IMR-90 (cell line): ENCODE measurements around the gene LRRTM4. TPM values are rescaled to one million over a fixed set of nuclear protein-coding genes. Genes with fewer than 3 reads are reported as not detected.

Source experiments
- ATAC-seq: fragments of 200-7000 bp; cut with Tn5 transposase; 2 replicates; pipeline ENCODE4 v1.9.1; 2020; ENCODE audit warnings: low read depth, mild to moderate bottlenecking, moderate library complexity
- BruUV-seq: library from RNA; stranded (reverse); fragments of 400-500 nt; replicated peaks from 2 replicates; lab custom pipeline; 2021; lab: Mats Ljungman, UMichigan
- CTCF ChIA-PET: fragments of 300-600 bp; formaldehyde crosslinking; extraction: SDS; loops from one replicate; lab custom pipeline; 2021; ENCODE audit warnings: antibody characterized with exemption; lab: Yijun Ruan, JAX
- POLR2A ChIA-PET: fragments of 300-600 bp; sonication (Branson Sonifier 250); formaldehyde crosslinking; loops from one replicate; lab custom pipeline; 2022; ENCODE audit warnings: antibody characterized with exemption; ENCODE audit not compliant: unreplicated experiment; lab: Charles Lee
- DNase-seq: peaks from one replicate; pipeline ENCODE4 v3.0.0; 2013
- H2AFZ ChIP-seq: replicated peaks from 2 replicates; pipeline ENCODE3; 2013; ENCODE audit warnings: low read length, mild to moderate bottlenecking; ENCODE audit not compliant: poor library complexity
- H2AK5ac ChIP-seq: 2 replicates; pipeline ENCODE4 v1.6.1; 2013; ENCODE audit warnings: low read depth, low read length, inconsistent platforms
- H2AK9ac ChIP-seq: replicated peaks from 2 replicates; pipeline ENCODE3; 2013; ENCODE audit warnings: mild to moderate bottlenecking, low read depth, low read length, moderate library complexity; ENCODE audit not compliant: poor library complexity
- H2BK120ac ChIP-seq: 2 replicates; pipeline ENCODE4 v1.6.1; 2013; ENCODE audit warnings: low read depth, low read length, inconsistent platforms
- H2BK15ac ChIP-seq: 3 replicates; pipeline ENCODE4 v1.6.1; 2013; ENCODE audit warnings: low read depth, low read length, inconsistent platforms
- H2BK20ac ChIP-seq: 2 replicates; pipeline ENCODE4 v1.6.1; 2013; ENCODE audit warnings: low read depth, mild to moderate bottlenecking, inconsistent platforms, low read length, moderate library complexity
- H2BK5ac ChIP-seq: 2 replicates; pipeline ENCODE4 v1.6.1; 2013; ENCODE audit warnings: mild to moderate bottlenecking, low read depth, low read length, inconsistent platforms; ENCODE audit not compliant: poor library complexity, severe bottlenecking
- H3K14ac ChIP-seq: replicated peaks from 2 replicates; pipeline ENCODE4 v1.6.1; 2013; ENCODE audit warnings: low read depth, low read length, inconsistent platforms
- H3K18ac ChIP-seq: 2 replicates; pipeline ENCODE4 v1.6.1; 2013; ENCODE audit warnings: low read depth, low read length, control low read depth
- H3K23ac ChIP-seq: 2 replicates; pipeline ENCODE4 v1.6.1; 2013; ENCODE audit warnings: low read depth, low read length, inconsistent platforms
- H3K27ac ChIP-seq: 2 replicates; pipeline ENCODE4 v1.5.1; 2013; ENCODE audit warnings: mild to moderate bottlenecking, control low read depth, low read length; ENCODE audit not compliant: insufficient read depth
- H3K27me3 ChIP-seq: 2 replicates; pipeline ENCODE4 v1.6.1; 2013; ENCODE audit warnings: low read length; ENCODE audit not compliant: control insufficient read depth, insufficient read depth
- H3K36me3 ChIP-seq: 2 replicates; pipeline ENCODE4 v1.6.1; 2013; ENCODE audit warnings: low read length, mixed read lengths; ENCODE audit not compliant: control insufficient read depth, insufficient read depth
- H3K4ac ChIP-seq: 2 replicates; pipeline ENCODE4 v1.6.1; 2013; ENCODE audit warnings: low read depth, low read length, inconsistent platforms
- H3K4me1 ChIP-seq: 2 replicates; pipeline ENCODE4 v1.6.1; 2013; ENCODE audit warnings: low read length, mixed read lengths; ENCODE audit not compliant: control insufficient read depth, insufficient read depth
- H3K4me2 ChIP-seq: 2 replicates; pipeline ENCODE4 v1.6.1; 2013; ENCODE audit warnings: low read depth, mild to moderate bottlenecking, control low read depth, low read length, moderate library complexity
- H3K4me3 ChIP-seq: 2 replicates; pipeline ENCODE4 v1.5.1; 2013; ENCODE audit warnings: low read depth, mild to moderate bottlenecking, control low read depth, low read length, moderate library complexity; ENCODE audit not compliant: insufficient read depth
- H3K56ac ChIP-seq: 2 replicates; pipeline ENCODE4 v1.6.1; 2013; ENCODE audit warnings: low read length, inconsistent platforms; ENCODE audit not compliant: insufficient read depth; ENCODE audit errors: extremely low read depth
- H3K79me1 ChIP-seq, 2 experiments: 2 replicates each; pipeline ENCODE4 v1.6.1; 2013; ENCODE audit warnings: low read length in 2 of 2, inconsistent platforms in 1 of 2, low read depth in 1 of 2
- H3K9ac ChIP-seq: 2 replicates; pipeline ENCODE4 v1.6.1; 2013; ENCODE audit warnings: low read depth, low read length, control low read depth
- H3K9me1 ChIP-seq: 2 replicates; pipeline ENCODE4 v1.6.1; 2013; ENCODE audit warnings: low read length, inconsistent platforms; ENCODE audit not compliant: insufficient read depth
- H3K9me3 ChIP-seq: 2 replicates; pipeline ENCODE4 v1.6.1; 2013; ENCODE audit warnings: low read length; ENCODE audit not compliant: control insufficient read depth, insufficient read depth
- H4K20me1 ChIP-seq: 2 replicates; pipeline ENCODE4 v1.6.1; 2013; ENCODE audit warnings: low read length, inconsistent platforms; ENCODE audit not compliant: insufficient read depth
- H4K5ac ChIP-seq: 2 replicates; pipeline ENCODE4 v1.6.1; 2013; ENCODE audit warnings: mild to moderate bottlenecking, low read depth, low read length, control low read depth
- H4K8ac ChIP-seq, 2 experiments: 2 replicates each; pipeline ENCODE4 v1.6.1; 2013; ENCODE audit warnings: low read depth in 2 of 2, low read length in 2 of 2, control low read depth in 1 of 2, inconsistent platforms in 1 of 2
- H4K91ac ChIP-seq: 2 replicates; pipeline ENCODE4 v1.6.1; 2013; ENCODE audit warnings: low read depth, low read length, inconsistent platforms; ENCODE audit not compliant: insufficient read depth
- BHLHE40 ChIP-seq: fragments of 150-350 bp; IDR thresholded peaks from 2 replicates; pipeline ENCODE4 v1.6.1; 2016; ENCODE audit warnings: mild to moderate bottlenecking, low read depth, low read length
- CHD1 ChIP-seq: IDR thresholded peaks from 2 replicates; pipeline ENCODE4 v1.6.1; 2012; ENCODE audit warnings: low read depth, low read length, improper control_type of control experiment
- FOS ChIP-seq: fragments of 150-350 bp; IDR thresholded peaks from 2 replicates; pipeline ENCODE4 v1.6.1; 2016; ENCODE audit warnings: low read depth, low read length
- MAFK ChIP-seq: IDR thresholded peaks from 2 replicates; pipeline ENCODE4 v1.6.1; 2012; ENCODE audit warnings: low read depth, low read length, improper control_type of control experiment
- MAZ ChIP-seq: IDR thresholded peaks from 2 replicates; pipeline ENCODE4 v1.6.1; 2012; ENCODE audit warnings: low read depth, mild to moderate bottlenecking, low read length, improper control_type of control experiment, moderate library complexity, borderline replicate concordance
- MXI1 ChIP-seq: IDR thresholded peaks from 2 replicates; pipeline ENCODE4 v1.6.1; 2012; ENCODE audit warnings: low read depth, mild to moderate bottlenecking, low read length, moderate library complexity, borderline replicate concordance
- NFE2L2 ChIP-seq: fragments of 150-350 bp; IDR thresholded peaks from 2 replicates; pipeline ENCODE4 v1.6.1; 2016; ENCODE audit warnings: low read depth, mild to moderate bottlenecking, low read length
- POLR2A ChIP-seq: IDR thresholded peaks from 2 replicates; pipeline ENCODE4 v1.6.1; 2012; ENCODE audit warnings: mild to moderate bottlenecking, low read depth, low read length
- RAD21 ChIP-seq: IDR thresholded peaks from 2 replicates; pipeline ENCODE4 v1.6.1; 2012; ENCODE audit warnings: low read length, improper control_type of control experiment
- RCOR1 ChIP-seq: IDR thresholded peaks from 2 replicates; pipeline ENCODE4 v1.6.1; 2012; ENCODE audit warnings: mild to moderate bottlenecking, low read length, improper control_type of control experiment; ENCODE audit not compliant: insufficient replicate concordance
- RFX5 ChIP-seq: IDR thresholded peaks from 2 replicates; pipeline ENCODE4 v1.8.0; 2012; ENCODE audit warnings: low read depth, mild to moderate bottlenecking, low read length, moderate library complexity
- SMC3 ChIP-seq: fragments of 150-350 bp; IDR thresholded peaks from 2 replicates; pipeline ENCODE4 v1.6.1; 2016; ENCODE audit warnings: low read depth, mild to moderate bottlenecking, antibody characterized with exemption, low read length, moderate library complexity
- WGBS, 2 experiments: methylation state at CpG; one replicate each; pipeline versions ENCODE4 v1.1.5 to v1.1.7; 2013; ENCODE audit warnings: missing lambda C conversion rate in 2 of 2; ENCODE audit not compliant: insufficient read length in 1 of 2; ENCODE audit errors: extremely low coverage in 2 of 2; 5-methylcytosine and 5-hydroxymethylcytosine counted together
- dilution Hi-C: fragments of 300-500 bp; cut with HindIII; formaldehyde crosslinking; loops from one replicate; pipeline ENCODE4 v1.14.3; 2018; ENCODE audit warnings: low sequenced_read_pairs; ENCODE audit not compliant: unreplicated experiment
- in situ Hi-C: fragments of 300-500 bp; cut with MboI; formaldehyde crosslinking; loops from 3 replicates; pipeline ENCODE4 v1.14.3; 2019; ENCODE audit warnings: low sequenced_read_pairs, inconsistent platforms, mixed read lengths
- intact Hi-C: fragments of 100-400 bp; cut with micrococcal nuclease; formaldehyde crosslinking; loops from 2 replicates; pipeline ENCODE4 v1.10.0; 2022
- polyA plus RNA-seq, 3 experiments: library from polyadenylated mRNA; depleted of rRNA; stranded (reverse); fragments of >200 nt; gene quantifications; 2 replicates each; pipeline ENCODE4 v1.2.3, GENCODE V29; 2012; ENCODE audit warnings: low replicate concordance in 1 of 3
- total RNA-seq: library from RNA; depleted of rRNA; stranded (reverse); fragments of >200 nt; gene quantifications from 2 replicates; pipeline ENCODE4 v1.2.3, GENCODE V29; 2012
- TF ChIP-seq, protein P1 (sequence below): fragments of 150-350 bp; IDR thresholded peaks from 2 replicates; pipeline ENCODE4 v1.6.1; 2016; ENCODE audit warnings: low read depth, mild to moderate bottlenecking, low read length, moderate library complexity, borderline replicate concordance
- TF ChIP-seq, protein P2 (sequence below): conservative IDR thresholded peaks from 2 replicates; pipeline ENCODE4 v1.5.1; 2012; ENCODE audit warnings: mild to moderate bottlenecking, low read depth, low read length, improper control_type of control experiment
- TF ChIP-seq, protein P3 (sequence below): fragments of 150-350 bp; IDR thresholded peaks from 2 replicates; pipeline ENCODE4 v1.6.1; 2017; ENCODE audit warnings: mild to moderate bottlenecking, antibody characterized with exemption, low read length, low read depth

The LRRTM4 gene
- total and polyA plus RNA-seq, 2 of the 4 experiments (the other 2 are of a cell fraction): not detected

DNA sequence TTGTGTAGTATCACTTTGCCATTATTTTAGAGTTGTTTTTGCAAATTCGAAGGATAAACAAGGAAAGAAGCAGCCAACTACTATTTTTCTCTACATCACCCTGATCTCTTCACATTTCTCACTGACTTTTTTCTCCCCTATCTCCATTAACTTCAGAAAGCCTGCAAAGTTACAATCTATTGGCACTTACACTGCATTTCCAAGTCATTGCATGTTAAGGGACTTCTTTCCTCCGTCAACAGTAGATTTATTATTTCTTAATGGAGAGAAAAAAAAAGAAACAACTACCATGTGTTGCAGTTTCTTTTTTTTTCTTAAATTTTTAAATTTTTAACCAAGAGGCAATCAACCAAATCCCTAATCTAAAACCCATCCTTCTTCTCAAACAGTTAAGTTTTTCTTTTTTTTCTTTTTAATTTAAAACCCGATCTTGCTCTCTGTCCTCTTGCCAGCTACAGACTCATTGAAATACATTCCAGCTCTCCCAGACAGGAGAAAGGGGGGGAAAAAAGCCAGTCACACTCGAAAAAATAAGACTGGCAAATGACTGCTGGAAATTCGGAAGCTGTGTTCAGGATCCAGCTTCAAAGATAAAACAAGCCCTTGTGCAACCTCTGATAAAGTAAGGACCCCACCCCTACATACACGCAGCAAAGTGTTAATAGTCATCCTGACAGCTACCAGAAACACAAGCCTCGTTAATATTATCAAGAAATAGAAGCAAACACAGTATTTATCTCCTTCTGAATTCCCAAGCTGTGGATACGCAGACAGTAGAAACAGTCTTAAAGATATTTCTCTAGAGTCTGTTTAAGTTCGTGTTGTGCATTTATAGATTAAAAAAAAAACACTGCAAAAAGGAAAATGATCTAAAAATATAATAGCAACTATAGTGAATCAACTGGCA is 1.3 kb downstream of the LRRTM4 start:
- H3K9me3 ChIP-seq: peaks cover 8% of the 10 kb centered on the region; the same call in 1 of the 2 replicates
- H3K4ac ChIP-seq: no peak overlapping the region
- H2AK9ac ChIP-seq: no peak overlapping the region
- H3K27ac ChIP-seq: no peak overlapping the region
- no CpG with 5 or more reads among the region's 9 CpGs for WGBS, 2 experiments
- H2BK120ac ChIP-seq: no peak overlapping the region
- dilution Hi-C loops: no loop called here
- H3K9ac ChIP-seq: no peak overlapping the region
- H3K18ac ChIP-seq: no peak overlapping the region
- H3K36me3 ChIP-seq: no peaks in the 10 kb centered on the region
- intact Hi-C loops: no loop called here
- no peaks in the 10 kb centered on the region for H3K79me1 ChIP-seq
- H3K27me3 ChIP-seq: no peaks in the 10 kb centered on the region
- H3K9me1 ChIP-seq: no peaks in the 10 kb centered on the region
- H2AFZ ChIP-seq: no peak overlapping the region
- no peak for DNase-seq
- CTCF ChIA-PET: no interaction called here
- POLR2A ChIA-PET: no interaction called here
- H3K4me3 ChIP-seq: no peak overlapping the region
- H4K20me1 ChIP-seq: no peaks in the 10 kb centered on the region
- H3K56ac ChIP-seq: no peak overlapping the region
- ATAC-seq: no peak
- no peak overlapping the region for H2AK5ac ChIP-seq
- H3K23ac ChIP-seq: no peak overlapping the region
- no peak overlapping the region for H4K5ac ChIP-seq
- H3K4me1 ChIP-seq: no peaks in the 10 kb centered on the region
- H2BK5ac ChIP-seq: no peak overlapping the region
- H3K14ac ChIP-seq: no peak overlapping the region
- H4K91ac ChIP-seq: no peak overlapping the region
- in situ Hi-C loops: no loop called here
- H2BK15ac ChIP-seq: no peak overlapping the region
- H4K8ac ChIP-seq: no peak overlapping the region
- no peak overlapping the region for H3K4me2 ChIP-seq
- BruUV-seq: no TSS peak
- H2BK20ac ChIP-seq: no peak overlapping the region
- TF ChIP-seq FOS (no peak), RCOR1 (no peak), MAFK (no peak), MXI1 (no peak), MAZ (no peak), SMC3 (no peak), BHLHE40 (no peak), RFX5 (no peak), POLR2A (no peak), RAD21 (no peak), NFE2L2 (no peak), CHD1 (no peak)
- TF ChIP-seq, protein P1, sequence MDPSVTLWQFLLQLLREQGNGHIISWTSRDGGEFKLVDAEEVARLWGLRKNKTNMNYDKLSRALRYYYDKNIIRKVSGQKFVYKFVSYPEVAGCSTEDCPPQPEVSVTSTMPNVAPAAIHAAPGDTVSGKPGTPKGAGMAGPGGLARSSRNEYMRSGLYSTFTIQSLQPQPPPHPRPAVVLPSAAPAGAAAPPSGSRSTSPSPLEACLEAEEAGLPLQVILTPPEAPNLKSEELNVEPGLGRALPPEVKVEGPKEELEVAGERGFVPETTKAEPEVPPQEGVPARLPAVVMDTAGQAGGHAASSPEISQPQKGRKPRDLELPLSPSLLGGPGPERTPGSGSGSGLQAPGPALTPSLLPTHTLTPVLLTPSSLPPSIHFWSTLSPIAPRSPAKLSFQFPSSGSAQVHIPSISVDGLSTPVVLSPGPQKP: no peak
- TF ChIP-seq, protein P2, sequence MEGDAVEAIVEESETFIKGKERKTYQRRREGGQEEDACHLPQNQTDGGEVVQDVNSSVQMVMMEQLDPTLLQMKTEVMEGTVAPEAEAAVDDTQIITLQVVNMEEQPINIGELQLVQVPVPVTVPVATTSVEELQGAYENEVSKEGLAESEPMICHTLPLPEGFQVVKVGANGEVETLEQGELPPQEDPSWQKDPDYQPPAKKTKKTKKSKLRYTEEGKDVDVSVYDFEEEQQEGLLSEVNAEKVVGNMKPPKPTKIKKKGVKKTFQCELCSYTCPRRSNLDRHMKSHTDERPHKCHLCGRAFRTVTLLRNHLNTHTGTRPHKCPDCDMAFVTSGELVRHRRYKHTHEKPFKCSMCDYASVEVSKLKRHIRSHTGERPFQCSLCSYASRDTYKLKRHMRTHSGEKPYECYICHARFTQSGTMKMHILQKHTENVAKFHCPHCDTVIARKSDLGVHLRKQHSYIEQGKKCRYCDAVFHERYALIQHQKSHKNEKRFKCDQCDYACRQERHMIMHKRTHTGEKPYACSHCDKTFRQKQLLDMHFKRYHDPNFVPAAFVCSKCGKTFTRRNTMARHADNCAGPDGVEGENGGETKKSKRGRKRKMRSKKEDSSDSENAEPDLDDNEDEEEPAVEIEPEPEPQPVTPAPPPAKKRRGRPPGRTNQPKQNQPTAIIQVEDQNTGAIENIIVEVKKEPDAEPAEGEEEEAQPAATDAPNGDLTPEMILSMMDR: no peak
- TF ChIP-seq, protein P3, sequence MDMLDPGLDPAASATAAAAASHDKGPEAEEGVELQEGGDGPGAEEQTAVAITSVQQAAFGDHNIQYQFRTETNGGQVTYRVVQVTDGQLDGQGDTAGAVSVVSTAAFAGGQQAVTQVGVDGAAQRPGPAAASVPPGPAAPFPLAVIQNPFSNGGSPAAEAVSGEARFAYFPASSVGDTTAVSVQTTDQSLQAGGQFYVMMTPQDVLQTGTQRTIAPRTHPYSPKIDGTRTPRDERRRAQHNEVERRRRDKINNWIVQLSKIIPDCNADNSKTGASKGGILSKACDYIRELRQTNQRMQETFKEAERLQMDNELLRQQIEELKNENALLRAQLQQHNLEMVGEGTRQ: no peak
